ENCODE measurements around the gene POLN.
"Not testable (repeated sequence)": the region's sequence is repeated elsewhere in the genome, so short reads cannot be mapped to it uniquely, and the experiment has no call there.

The POLN gene

DNA sequence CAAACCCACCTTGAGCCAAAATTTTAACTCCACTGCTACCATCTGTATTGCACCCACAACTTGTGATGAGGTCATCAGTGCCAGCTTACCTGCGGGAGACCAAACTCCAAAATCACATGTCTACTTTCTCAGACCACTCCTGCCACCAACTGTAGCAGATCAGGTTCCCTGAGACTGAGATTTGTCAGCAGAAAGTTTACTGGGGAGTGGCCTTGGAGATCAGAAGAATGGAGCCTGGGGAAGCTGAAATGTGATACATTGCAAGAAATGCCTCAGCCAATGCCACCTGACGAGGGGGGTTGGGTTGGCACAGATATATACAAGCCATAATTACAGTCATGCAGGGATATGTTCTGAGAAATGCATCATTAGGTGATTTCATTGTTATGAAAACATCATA, 19.1 kb downstream of the POLN start:
- in situ Hi-C loops (cut with MboI; ENCODE audit: low sequenced_read_pairs) = no loop called here

DNA sequence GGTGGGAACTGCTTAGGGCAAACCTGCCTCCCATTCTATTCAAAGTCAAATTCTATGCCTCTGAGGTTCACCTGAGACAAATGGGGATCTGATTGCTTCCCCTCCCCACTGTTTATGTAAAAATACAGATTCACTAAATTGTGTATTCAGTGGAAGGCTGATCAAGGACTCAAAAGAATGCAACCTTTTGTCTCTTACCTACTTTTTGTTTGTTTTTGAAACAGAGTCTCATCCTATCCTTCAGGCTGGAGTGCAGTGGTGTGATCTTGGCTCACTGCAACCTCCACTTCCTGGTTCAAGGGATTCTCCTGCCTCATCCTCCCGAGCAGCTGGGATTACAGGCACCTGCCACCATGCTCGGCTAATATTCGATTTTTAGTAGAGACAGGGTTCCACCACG, 20.5 kb downstream of the POLN start:
- in situ Hi-C loops (cut with MboI; ENCODE audit: low sequenced_read_pairs) = not testable (repeated sequence)

DNA sequence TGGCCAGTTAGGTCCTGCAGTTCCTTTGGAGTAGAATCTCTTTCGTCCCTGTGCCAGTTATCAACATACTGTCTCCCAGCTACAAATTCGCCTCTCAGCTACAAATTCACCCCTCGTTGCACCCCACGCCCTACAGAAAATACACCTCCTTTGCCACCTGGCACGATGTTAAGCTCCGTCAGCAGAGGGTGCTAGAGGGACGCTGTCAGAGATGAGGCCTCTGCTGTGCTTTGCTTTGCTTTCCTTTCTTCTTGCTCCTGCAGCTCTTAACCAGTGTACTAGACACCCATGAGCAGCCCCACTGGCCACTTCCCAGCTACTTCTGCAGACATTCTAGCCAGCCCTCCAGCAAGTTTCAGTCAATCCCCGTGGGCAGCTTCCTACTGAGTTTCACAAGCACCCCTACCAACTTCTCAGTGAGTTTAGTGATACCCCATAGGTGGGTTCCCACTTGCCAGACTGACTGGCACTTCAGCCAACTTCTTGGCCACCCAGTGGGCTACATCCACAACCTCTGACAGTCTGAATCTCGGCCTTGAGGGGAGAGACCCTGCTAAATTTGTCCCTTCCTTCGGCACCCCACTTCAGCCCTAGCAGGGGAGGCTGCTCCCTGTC, 21.8 kb downstream of the POLN start:
- in situ Hi-C loops (cut with MboI; ENCODE audit: low sequenced_read_pairs) = no loop called here

DNA sequence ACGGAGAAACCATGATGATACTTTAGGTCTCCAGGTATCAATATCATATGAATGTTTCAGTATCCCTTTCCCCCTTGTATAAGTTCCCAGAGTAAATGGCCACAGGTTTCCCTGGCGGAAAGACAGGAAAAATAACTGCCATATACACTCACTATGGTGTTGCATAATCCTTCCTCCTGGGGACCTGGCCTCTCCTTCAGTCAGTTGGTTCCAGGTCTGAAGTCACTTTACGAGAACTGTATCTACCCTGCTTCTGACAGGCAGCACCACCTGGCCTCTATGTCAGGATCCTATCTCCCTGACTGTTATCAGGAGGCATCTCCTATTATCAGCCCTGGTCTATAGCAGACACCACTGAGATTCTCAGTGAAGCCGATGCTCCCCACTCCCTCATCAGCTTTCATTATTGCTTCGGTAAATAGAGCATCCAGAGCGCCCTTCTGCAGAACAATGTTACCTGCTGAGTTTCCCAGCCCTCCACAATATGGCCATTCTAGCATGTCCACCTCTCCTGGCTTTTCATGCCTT, 22.6 kb downstream of the POLN start:
- in situ Hi-C loops (cut with MboI; ENCODE audit: low sequenced_read_pairs) = no loop called here

DNA sequence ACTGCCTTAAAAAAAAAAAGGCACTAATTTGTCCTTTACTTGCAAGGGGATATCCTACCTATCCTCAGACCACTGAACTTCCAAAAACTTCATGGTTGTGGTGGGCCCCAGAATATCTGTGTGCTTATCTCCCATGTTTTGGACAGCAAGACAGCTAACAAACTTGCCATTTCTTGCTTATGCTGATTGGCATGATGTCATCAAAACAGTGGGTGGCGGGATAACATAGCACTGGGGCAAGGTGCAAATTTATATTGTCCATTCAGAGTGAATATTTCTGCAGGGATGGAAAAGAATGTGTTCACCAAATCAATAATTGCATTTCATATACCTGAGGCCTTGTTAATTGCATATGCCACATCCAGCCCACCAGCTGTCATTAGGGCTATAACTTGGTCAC, 23.5 kb downstream of the POLN start:
- in situ Hi-C loops (cut with MboI; ENCODE audit: low sequenced_read_pairs) = no loop called here

DNA sequence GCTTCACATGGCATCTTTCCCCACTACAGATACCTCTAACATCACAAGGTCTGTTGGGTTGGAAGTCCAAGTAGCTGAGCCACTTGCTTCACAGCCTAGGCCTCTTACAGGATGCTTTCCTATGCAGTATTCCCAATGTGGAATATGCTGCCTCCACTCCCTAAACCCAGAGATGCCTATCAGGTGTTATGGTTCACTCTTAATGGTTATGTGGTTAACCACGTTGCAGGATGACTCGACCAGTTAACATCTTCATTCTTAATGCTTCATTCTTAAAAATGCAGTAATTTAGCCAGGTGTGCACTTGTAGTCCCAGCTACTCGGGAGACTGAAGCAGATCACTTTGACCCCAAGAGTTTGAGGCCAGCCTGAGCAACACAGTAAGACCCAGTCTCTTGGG, 24.2 kb downstream of the POLN start:
- in situ Hi-C loops (cut with MboI; ENCODE audit: low sequenced_read_pairs) = no loop called here

DNA sequence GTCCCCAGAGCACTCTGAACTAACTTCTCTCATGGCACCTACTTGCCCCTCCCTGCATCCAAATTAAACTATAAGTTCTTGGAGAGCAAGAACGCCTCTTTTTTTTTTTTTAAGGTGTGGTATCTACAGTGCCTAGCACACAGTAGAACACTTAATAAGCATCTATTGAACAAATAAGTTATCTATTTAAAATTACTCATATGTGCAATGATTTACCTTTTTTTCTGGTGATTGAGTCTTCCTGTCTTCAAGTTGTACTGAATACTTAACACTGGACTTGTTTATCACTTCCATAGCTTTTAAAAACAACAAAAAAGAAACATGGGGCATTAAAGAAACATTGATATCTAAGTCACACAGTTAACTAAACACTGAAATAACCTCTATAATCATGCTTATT, 29.1 kb downstream of the POLN start:
- in situ Hi-C loops (cut with MboI; ENCODE audit: low sequenced_read_pairs) = no loop called here

DNA sequence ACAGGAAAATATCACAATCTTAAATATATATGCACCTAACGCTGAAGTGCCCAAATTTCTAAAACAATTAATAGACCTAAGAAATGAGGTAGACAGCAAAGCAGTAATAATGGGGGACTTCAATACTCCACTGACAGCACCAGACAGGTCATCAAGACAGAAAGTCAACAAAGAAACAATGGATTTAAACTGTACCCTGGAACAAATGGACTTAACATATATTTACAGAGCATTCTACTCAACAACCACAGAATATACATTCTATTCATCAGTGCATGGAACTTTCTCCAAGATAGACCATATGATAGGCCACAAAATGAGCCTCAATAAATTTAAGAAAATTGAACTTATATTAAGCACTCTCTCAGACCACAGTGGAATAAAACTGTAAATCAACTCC, 39.1 kb downstream of the POLN start:
- in situ Hi-C loops (cut with MboI; ENCODE audit: low sequenced_read_pairs) = not testable (repeated sequence)

DNA sequence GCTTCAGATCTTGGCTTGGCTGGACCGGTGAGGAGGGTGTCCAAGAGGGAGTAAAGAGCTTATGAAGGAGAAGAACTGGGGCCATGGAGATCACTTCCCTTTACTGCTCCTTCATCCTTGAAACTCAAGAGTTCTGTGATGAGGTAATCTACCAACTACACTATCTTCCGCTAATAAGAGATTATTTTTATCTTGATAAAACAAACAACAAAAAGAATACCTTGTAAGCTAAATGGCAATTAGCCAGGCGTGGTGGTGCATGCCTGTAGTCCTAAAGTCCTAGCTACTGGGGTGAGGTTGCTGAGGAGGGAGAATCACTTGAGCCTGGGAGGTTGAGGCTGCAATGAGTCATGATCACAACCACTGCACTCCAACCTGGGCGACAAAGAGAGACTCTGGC, 47.4 kb downstream of the POLN start:
- in situ Hi-C loops (cut with MboI; ENCODE audit: low sequenced_read_pairs) = no loop called here

DNA sequence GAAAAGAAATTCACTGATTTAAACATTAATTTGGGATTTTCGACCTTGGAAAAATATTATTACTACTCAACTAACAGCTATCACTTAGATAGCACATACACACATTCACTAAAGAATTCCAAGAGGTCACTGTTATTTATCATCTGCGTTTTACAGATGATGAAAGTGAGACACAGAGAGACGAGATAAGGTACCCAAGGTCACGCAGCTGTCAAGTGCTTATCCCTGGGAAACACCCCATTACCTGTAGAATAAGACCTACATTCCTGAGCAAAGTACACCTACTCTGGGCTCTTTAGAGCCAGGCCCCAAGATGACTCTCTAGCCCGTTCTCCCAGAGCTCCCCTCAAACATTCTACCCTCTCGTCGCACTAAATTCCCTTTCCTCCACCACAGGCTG, 48.6 kb downstream of the POLN start:
- in situ Hi-C loops (cut with MboI; ENCODE audit: low sequenced_read_pairs) = no loop called here

DNA sequence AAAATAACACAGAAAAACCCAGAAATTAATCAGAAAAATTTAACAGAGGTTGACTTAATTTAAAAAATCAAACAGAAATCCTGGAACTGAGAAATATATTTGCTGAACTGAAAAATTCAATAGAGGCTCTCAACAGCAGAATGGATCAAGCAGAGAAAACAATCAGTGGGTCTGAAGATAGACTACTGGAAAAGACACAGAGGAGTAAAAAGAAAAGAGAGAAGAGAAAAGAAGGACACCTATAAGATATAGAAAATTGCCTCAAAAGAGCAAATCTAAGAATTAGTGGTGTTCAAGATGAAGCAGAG, 55.1 kb downstream of the POLN start:
- in situ Hi-C loops (cut with MboI; ENCODE audit: low sequenced_read_pairs) = no loop called here

DNA sequence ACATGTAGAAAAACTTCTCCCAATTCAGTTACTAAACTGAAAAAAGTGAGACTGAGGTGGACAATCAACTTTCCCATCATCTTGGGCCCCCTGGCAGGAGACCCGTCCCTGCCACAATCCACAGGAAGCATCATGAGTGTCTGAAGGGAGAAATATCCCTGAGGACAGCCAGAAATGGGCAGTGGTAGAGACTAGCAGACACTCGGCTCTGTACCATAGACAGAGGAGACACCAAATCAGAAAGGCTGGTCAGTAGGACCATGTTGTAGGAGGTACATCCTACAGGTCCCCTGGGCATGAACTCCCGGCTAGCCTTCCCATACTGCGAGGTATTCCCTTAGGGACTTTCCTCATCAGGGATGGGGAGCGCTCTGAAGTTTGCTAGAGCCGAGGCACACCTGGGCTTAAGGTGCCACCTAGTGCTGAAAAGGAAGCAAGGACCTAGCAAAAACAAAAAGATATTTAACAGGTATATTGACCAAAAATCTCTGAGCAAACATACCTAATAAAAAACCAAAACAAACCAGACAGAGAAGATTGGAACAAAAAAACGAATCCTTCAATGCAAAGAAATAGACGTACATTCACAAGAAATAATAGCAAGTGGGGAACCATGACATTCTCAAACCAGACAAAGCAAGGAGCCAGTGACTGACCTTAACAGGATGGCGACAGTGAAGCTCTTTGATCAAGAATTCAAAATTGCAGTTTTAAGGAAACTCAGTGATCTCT, 55.6 kb downstream of the POLN start:
- in situ Hi-C loops (cut with MboI; ENCODE audit: low sequenced_read_pairs) = no loop called here

DNA sequence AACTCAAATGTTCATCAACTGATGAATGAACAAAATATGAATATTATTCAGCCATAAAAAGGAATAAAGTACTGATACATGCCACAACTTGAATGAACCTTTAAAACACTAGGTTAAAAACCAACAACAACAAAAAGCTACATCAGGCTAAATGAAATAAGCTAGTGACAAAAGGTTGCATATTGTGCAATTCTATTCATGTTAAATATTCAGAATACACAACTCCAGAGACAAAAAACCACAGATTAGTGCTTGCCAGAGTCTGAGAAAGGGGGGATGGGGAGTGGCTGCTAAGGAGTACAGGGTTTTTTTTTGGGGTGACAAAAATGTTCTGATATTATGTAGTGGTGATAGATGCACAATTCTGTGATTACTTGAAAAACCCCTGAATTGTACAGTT, 58.5 kb downstream of the POLN start:
- in situ Hi-C loops (cut with MboI; ENCODE audit: low sequenced_read_pairs) = no loop called here

DNA sequence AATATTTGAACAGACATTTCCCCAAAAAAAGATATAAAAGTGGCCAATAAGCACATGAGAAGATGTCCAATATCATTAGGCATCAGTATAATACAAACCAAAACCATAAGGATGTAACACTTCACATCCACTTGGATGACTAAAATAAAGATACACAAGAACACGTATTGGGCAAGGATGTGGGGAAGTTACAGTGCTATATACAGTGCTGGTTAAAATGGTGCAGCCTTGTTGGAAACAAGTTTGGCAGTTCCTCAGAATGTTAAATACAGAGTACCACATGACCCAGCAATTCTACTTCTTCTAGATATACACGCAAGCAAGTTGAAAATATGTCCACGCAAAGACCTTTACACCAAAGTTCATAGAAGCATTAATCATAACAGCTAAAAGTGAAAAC, 58.9 kb downstream of the POLN start:
- in situ Hi-C loops (cut with MboI; ENCODE audit: low sequenced_read_pairs) = no loop called here

DNA sequence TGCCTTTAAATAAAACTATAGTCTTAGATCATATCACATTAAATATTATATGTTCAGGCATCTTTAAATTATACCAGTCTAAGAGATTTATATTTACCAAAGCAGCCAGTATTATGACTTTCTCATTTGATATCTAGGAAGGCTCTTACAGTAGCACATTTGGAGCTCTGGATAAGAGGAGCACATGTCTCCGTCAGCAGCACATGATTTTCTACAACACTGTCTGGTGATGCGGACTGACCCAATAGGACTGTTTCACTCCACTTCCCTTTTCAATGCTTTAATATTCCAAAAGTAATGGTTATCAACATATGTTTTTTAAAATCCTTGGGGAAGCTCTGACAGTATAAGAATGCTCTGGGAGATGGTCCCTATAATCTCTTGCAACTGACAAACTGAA, 61.5 kb downstream of the POLN start:
- in situ Hi-C loops (cut with MboI; ENCODE audit: low sequenced_read_pairs) = no loop called here

DNA sequence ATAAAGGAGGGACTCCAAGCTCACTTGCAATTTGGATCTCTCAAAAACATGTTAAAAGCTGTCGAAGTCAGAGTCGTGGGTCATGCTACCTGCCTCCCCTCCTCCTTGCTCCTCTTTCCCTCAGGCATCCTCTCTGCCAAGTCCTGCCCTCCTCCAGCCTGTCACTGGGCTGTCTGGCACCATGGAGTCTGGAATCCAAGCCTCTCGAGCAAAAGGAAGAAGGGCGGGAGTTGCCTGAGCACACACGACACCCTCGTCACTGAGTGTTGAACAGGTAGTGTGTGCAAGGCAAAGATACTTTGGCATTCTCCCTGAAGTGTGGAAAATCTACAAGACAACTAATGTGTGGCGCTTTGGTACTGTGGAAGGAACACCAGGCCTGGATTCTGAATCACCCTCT, 62.2 kb downstream of the POLN start:
- in situ Hi-C loops (cut with MboI; ENCODE audit: low sequenced_read_pairs) = no loop called here

DNA sequence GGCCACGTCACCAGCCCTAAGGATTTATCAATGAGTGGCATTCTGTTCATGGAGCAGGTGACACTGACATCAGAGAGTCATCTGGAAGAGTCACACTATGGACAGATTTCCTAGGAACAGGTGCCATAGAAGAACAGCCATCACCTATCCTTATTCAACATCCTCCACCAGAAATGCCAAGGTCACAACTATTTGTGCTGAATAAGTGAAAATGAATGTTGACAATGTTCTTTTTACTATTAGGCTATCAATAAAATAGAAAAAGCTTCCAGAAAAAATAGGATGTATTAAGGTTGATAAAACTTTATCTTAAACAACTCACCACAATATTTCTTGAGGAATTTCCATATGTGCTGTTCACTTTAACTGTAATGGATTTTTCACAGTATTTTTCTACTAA, 62.9 kb downstream of the POLN start:
- in situ Hi-C loops (cut with MboI; ENCODE audit: low sequenced_read_pairs) = no loop called here

DNA sequence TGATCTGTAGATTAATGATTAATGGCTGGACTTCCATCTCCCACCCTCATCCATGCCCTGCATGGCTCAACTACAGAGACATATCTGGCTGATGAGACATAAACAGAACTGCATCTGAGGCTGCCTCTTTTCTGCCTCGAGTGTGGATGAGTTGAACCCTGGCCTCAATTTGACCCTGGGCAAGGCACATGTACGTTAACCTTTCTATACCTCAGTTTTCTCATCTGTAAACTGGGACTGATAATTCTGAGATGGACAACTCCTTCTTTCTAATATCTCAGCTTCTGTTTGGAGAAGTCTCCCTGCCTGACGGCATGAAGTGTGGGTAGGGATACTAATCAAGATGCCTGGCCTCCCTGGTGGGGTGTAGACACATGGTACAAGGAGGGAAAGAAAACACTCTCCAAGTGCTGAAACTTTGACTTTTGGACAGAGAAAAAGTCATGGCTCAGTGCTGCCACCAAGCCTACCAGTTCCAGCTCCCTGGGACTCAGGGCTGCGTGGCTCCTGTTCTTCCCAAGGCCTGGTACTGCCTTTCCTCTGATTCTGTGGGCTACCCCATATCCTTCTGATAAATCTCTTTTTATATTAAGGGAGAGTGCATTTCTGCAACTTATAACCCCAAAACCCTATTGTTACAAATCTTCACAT, 64.4 kb downstream of the POLN start:
- in situ Hi-C loops (cut with MboI; ENCODE audit: low sequenced_read_pairs) = no loop called here

DNA sequence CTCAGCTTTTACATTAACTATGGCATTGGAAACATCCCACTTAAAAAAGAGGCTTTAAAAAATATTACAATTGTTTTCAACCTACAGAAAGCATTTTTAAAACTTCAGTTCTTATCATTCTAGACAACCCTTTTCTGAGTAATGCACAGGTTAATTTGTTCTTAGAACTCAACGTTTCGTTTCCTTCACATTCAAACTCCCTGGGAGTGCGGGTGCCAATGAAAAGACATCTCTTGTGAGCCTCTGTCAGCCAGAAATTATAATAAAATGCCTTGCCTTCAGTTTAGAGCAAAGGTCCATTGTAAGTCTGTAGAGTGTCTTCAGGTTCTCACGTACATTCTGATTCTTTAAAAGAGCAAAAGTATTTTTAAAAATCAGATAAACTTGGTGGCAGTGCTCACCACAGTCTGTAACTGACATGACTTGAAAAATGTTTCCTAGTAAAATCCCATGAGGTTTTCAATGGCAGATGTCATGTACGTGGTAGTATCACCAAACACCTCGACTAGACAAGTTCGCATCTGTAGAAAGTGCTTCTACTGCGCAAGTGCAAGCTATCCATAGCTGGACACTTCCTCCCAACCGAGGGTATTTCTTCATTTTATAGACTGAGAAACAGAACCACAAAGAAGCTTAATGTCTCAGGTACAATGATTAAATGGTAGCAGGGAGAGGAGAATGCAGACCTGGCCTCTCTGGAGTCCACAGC, 65.8 kb downstream of the POLN start:
- in situ Hi-C loops (cut with MboI; ENCODE audit: low sequenced_read_pairs) = no loop called here

DNA sequence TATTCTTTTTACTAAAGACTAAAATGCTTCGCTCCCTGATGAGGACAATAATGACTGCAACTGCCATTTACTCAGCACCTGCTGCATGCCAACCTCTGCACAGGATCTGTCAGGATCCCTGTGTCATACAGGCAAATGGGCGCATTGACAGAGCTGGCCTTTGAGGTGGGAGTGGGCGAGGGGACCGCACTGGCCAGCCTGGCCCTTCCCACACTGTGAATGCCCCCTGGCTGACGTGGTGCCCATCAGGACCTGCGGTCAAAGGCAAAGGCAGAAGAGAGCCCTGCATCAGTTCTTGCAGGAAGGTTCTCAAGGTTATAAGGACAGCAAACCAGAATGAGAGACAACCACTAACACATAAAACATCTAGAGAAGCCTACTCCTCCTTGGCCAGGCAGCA, 67.9 kb downstream of the POLN start:
- in situ Hi-C loops (cut with MboI; ENCODE audit: low sequenced_read_pairs) = no loop called here

DNA sequence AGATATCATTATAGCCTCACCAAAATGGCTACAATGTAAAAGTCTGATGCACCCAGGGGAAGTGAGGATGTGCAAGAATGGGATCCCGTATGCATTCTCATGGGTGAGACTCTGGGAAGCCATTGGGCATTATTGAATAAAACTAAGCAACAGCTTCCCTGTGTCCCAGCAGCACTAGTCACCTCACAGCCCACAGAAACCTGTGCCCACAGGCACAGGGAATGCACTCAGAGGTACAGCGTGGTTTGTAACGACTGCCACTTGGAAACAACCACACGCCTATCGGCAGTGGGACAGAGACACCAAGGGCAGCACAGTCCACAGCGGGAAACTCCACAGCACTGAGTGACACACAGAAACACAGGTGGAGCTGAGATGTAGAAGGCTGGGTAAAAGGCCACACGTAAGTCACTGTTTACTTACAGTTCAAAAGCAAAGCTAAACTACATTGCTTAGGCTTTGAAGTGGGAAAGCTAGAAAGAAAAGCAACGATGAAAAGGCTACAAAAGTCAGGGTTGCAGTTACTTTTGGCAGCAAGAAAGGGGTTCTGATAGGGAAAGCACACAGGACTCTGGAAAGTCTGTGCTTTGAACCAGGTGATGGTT, 69.2 kb downstream of the POLN start:
- in situ Hi-C loops (cut with MboI; ENCODE audit: low sequenced_read_pairs) = no loop called here
